HEK293T (cell line): Measurements from ENCODE around the gene CYB5R2.

Source experiments
- ARNT ChIP-seq: fragments of 450-650 bp; IDR thresholded peaks from 2 replicates; pipeline ENCODE4 v1.6.1; 2017; ENCODE audit warnings: mild to moderate bottlenecking
- BHLHE40 ChIP-seq: fragments of 450-650 bp; IDR thresholded peaks from 2 replicates; pipeline ENCODE4 v1.6.1; 2016; ENCODE audit warnings: mild to moderate bottlenecking, moderate library complexity, borderline replicate concordance
- CTBP1 ChIP-seq: fragments of 450-650 bp; IDR thresholded peaks from 2 replicates; pipeline ENCODE4 v1.6.1; 2016; ENCODE audit warnings: borderline replicate concordance
- ELF4 ChIP-seq: fragments of 450-650 bp; IDR thresholded peaks from 2 replicates; pipeline ENCODE4 v1.6.1; 2017; ENCODE audit warnings: antibody characterized with exemption
- FOXA1 ChIP-seq: fragments of 450-650 bp; IDR thresholded peaks from 2 replicates; pipeline ENCODE4 v1.6.1; 2016; ENCODE audit warnings: mild to moderate bottlenecking
- FOXK2 ChIP-seq: fragments of 450-650 bp; IDR thresholded peaks from 2 replicates; pipeline ENCODE4 v1.6.1; 2016; ENCODE audit warnings: mild to moderate bottlenecking
- FOXM1 ChIP-seq: fragments of 450-650 bp; IDR thresholded peaks from 2 replicates; pipeline ENCODE4 v1.6.1; 2017; ENCODE audit warnings: mild to moderate bottlenecking, borderline replicate concordance
- HDGF ChIP-seq: fragments of 450-650 bp; IDR thresholded peaks from 2 replicates; pipeline ENCODE4 v1.6.1; 2017; ENCODE audit warnings: antibody characterized with exemption, borderline replicate concordance
- L3MBTL2 ChIP-seq: fragments of 450-650 bp; conservative IDR thresholded peaks from 2 replicates; pipeline ENCODE4 v1.6.1; 2016; ENCODE audit warnings: mild to moderate bottlenecking
- LEF1 ChIP-seq: fragments of 450-650 bp; IDR thresholded peaks from 2 replicates; pipeline ENCODE4 v1.6.1; 2017; ENCODE audit warnings: mild to moderate bottlenecking, borderline replicate concordance
- SP1 ChIP-seq: fragments of 450-650 bp; IDR thresholded peaks from 2 replicates; pipeline ENCODE4 v1.6.1; 2017
- TARDBP ChIP-seq: fragments of 450-650 bp; IDR thresholded peaks from 2 replicates; pipeline ENCODE4 v1.6.1; 2016
- TF ChIP-seq, protein P1 (sequence below): fragments of 450-650 bp; IDR thresholded peaks from 2 replicates; pipeline ENCODE4 v1.6.1; 2016

DNA sequence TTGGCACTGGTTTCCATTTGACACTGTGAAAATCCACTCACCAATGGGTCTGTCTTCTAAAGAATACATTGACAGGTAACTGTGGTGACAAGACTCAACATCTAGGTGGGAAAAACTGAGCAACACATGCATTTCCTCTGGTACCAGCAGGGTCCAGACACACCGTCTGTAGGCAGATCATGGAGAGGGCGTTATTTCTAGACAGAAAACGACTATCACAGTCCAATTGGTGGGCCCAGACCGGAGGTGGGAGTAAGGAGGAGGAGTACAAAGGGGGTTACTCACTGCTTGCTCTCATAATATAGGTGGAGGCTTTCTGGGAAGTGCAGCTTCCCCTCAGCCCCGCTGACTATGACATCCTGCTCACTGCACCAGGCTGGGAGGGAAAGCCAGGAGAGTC lies 23.1 kb upstream of the CYB5R2 start:
- TF ChIP-seq ARNT (no peak), BHLHE40 (no peak), FOXM1 (no peak), ELF4 (no peak), FOXA1 (no peak), CTBP1 (no peak), HDGF (no peak), SP1 (no peak), TARDBP (no peak), LEF1 (no peak), FOXK2 (no peak), L3MBTL2 (no peak)
- TF ChIP-seq, protein P1, sequence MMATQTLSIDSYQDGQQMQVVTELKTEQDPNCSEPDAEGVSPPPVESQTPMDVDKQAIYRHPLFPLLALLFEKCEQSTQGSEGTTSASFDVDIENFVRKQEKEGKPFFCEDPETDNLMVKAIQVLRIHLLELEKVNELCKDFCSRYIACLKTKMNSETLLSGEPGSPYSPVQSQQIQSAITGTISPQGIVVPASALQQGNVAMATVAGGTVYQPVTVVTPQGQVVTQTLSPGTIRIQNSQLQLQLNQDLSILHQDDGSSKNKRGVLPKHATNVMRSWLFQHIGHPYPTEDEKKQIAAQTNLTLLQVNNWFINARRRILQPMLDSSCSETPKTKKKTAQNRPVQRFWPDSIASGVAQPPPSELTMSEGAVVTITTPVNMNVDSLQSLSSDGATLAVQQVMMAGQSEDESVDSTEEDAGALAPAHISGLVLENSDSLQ, result no peak
